H1 (cell line): ENCODE measurements around the gene RILPL2. TPM values are rescaled to one million over a fixed set of nuclear protein-coding genes. Genes with fewer than 3 reads are reported as not detected.

ENCODE experiments used
- CTCF ChIA-PET: fragments of 300-600 bp; sonication (Branson Sonifier 250); formaldehyde crosslinking; loops from one replicate; lab custom pipeline; 2021; ENCODE audit not compliant: partially characterized antibody; lab: Charles Lee
- POLR2A ChIA-PET: fragments of 300-600 bp; sonication (Branson Sonifier 250); formaldehyde crosslinking; loops from one replicate; lab custom pipeline; 2021; ENCODE audit warnings: inconsistent platforms; ENCODE audit not compliant: partially characterized antibody; lab: Charles Lee
- DNase-seq, 2 experiments: peaks; one replicate each; pipeline versions ENCODE4 v3.0.0 to v3.0.0-alpha.2; 2010 to 2022; ENCODE audit warnings: low spot score in 2 of 2, low read depth in 1 of 2, mixed read lengths in 1 of 2
- FAIRE-seq: peaks from 2 replicates; lab custom pipeline; 2011; peaks lifted over from hg19 to GRCh38; lab: Jason Lieb, UNC
- H2AFZ ChIP-seq: 2 replicates; pipeline ENCODE4 v1.8.1; 2012; ENCODE audit warnings: low read length, inconsistent platforms
- H2AK5ac ChIP-seq: 2 replicates; pipeline ENCODE4 v1.6.1; 2013; ENCODE audit warnings: low read depth, low read length
- H2BK120ac ChIP-seq: replicated peaks from 2 replicates; pipeline ENCODE3; 2013; ENCODE audit warnings: low read depth, low read length, inconsistent platforms
- H2BK12ac ChIP-seq: 2 replicates; pipeline ENCODE4 v1.6.1; 2013; ENCODE audit warnings: low read depth, low read length
- H2BK15ac ChIP-seq: 2 replicates; pipeline ENCODE4 v1.6.1; 2013; ENCODE audit warnings: low read length
- H2BK20ac ChIP-seq: 2 replicates; pipeline ENCODE4 v1.6.1; 2013; ENCODE audit warnings: low read length
- H2BK5ac ChIP-seq: 2 replicates; pipeline ENCODE4 v1.6.1; 2013; ENCODE audit warnings: low read depth, low read length
- H3K14ac ChIP-seq: 2 replicates; pipeline ENCODE4 v1.6.1; 2013; ENCODE audit warnings: inconsistent platforms; ENCODE audit not compliant: insufficient read length
- H3K18ac ChIP-seq: 2 replicates; pipeline ENCODE4 v1.6.1; 2013; ENCODE audit warnings: low read length; ENCODE audit errors: extremely low read depth
- H3K23ac ChIP-seq: 2 replicates; pipeline ENCODE4 v1.6.1; 2013; ENCODE audit warnings: inconsistent platforms; ENCODE audit not compliant: insufficient read length
- H3K23me2 ChIP-seq: 2 replicates; pipeline ENCODE4 v1.6.1; 2013; ENCODE audit warnings: low read depth, low read length
- H3K27ac ChIP-seq: 2 replicates; pipeline ENCODE4 v1.6.1; 2011; ENCODE audit warnings: low read depth, low read length, inconsistent platforms
- H3K27me3 ChIP-seq, 4 experiments: replicated peaks in 1 of 4; 1 replicate in 1 of 4; 2 replicates in 3 of 4; pipeline versions ENCODE4 v1.6.1 to v1.8.1; 2011 to 2013; ENCODE audit warnings: low read length in 3 of 4, mild to moderate bottlenecking in 3 of 4, inconsistent platforms in 2 of 4, mixed read lengths in 2 of 4, moderate library complexity in 1 of 4; ENCODE audit not compliant: control insufficient read depth in 3 of 4, insufficient read depth in 3 of 4; ENCODE audit errors: extremely low read depth in 1 of 4
- H3K36me3 ChIP-seq, 4 experiments: 2 replicates each; pipeline versions ENCODE4 v1.6.1 to v1.8.1; 2011 to 2013; ENCODE audit warnings: mild to moderate bottlenecking in 4 of 4, low read length in 3 of 4, moderate library complexity in 2 of 4, control low read depth in 1 of 4, inconsistent platforms in 1 of 4; ENCODE audit not compliant: insufficient read depth in 4 of 4, control insufficient read depth in 2 of 4
- H3K4ac ChIP-seq: replicated peaks from 2 replicates; pipeline ENCODE3; 2013; ENCODE audit warnings: low read length, low read depth, mixed read lengths, inconsistent platforms; ENCODE audit not compliant: insufficient read length
- H3K4me1 ChIP-seq, 4 experiments: replicated peaks in 1 of 4; 1 replicate in 1 of 4; 2 replicates in 3 of 4; pipeline versions ENCODE4 v1.6.1 to v1.8.1; 2011 to 2013; ENCODE audit warnings: low read length in 3 of 4, inconsistent platforms in 2 of 4, mixed read lengths in 1 of 4; ENCODE audit not compliant: insufficient read depth in 4 of 4, control insufficient read depth in 3 of 4
- H3K4me2 ChIP-seq, 2 experiments: 2 replicates each; pipeline versions ENCODE4 v1.6.1 to v1.8.1; 2011 to 2013; ENCODE audit warnings: low read depth in 2 of 2, low read length in 2 of 2, control low read depth in 1 of 2, inconsistent platforms in 1 of 2, mild to moderate bottlenecking in 1 of 2; ENCODE audit not compliant: insufficient read depth in 1 of 2
- H3K4me3 ChIP-seq, 4 experiments: fragments of 200-600, 300-600 bp in 1 of 4; sonication (generic), shearing (Covaris generic), sonication (Bioruptor Twin) in 1 of 4; 2 replicates each; pipeline versions ENCODE4 v1.5.1 to v1.8.1; 2011 to 2016; ENCODE audit warnings: low read length in 4 of 4, low read depth in 3 of 4, control low read depth in 2 of 4, inconsistent platforms in 2 of 4, mild to moderate bottlenecking in 2 of 4, mixed read lengths in 1 of 4, moderate library complexity in 1 of 4; ENCODE audit not compliant: insufficient read depth in 2 of 4; ENCODE audit errors: extremely low read depth in 1 of 4
- H3K56ac ChIP-seq: replicated peaks from 2 replicates; pipeline ENCODE3; 2013; ENCODE audit warnings: low read depth, mild to moderate bottlenecking, mixed read lengths, low read length, inconsistent platforms; ENCODE audit not compliant: insufficient read length
- H3K79me1 ChIP-seq: 2 replicates; pipeline ENCODE4 v1.6.1; 2013; ENCODE audit warnings: low read depth, low read length, control low read depth
- H3K79me2 ChIP-seq, 2 experiments: 2 replicates each; pipeline versions ENCODE4 v1.6.1 to v1.8.1; 2012 to 2013; ENCODE audit warnings: low read length in 2 of 2, mild to moderate bottlenecking in 2 of 2, inconsistent platforms in 1 of 2; ENCODE audit not compliant: insufficient read depth in 2 of 2, control insufficient read depth in 1 of 2
- H3K9ac ChIP-seq, 4 experiments: replicated peaks in 1 of 4; 1 replicate in 1 of 4; 2 replicates in 3 of 4; pipeline versions ENCODE4 v1.6.1 to v1.8.1; 2011 to 2013; ENCODE audit warnings: low read depth in 3 of 4, low read length in 3 of 4, control low read depth in 2 of 4, mild to moderate bottlenecking in 2 of 4, moderate library complexity in 2 of 4, inconsistent platforms in 1 of 4; ENCODE audit errors: extremely low read depth in 1 of 4
- H3K9me3 ChIP-seq, 2 experiments: 2 replicates each; pipeline versions ENCODE4 v1.6.1 to v1.8.1; 2012 to 2013; ENCODE audit warnings: mild to moderate bottlenecking in 2 of 2, moderate library complexity in 2 of 2, control low read depth in 1 of 2, inconsistent platforms in 1 of 2, low read depth in 1 of 2, low read length in 1 of 2, mixed read lengths in 1 of 2; ENCODE audit not compliant: insufficient read depth in 2 of 2
- H4K20me1 ChIP-seq, 2 experiments: replicated peaks in 1 of 2; 2 replicates each; pipeline versions ENCODE3 to v1.8.1; 2011 to 2013; ENCODE audit warnings: inconsistent platforms in 2 of 2, low read length in 2 of 2, mild to moderate bottlenecking in 1 of 2; ENCODE audit not compliant: insufficient read depth in 2 of 2, control insufficient read depth in 1 of 2
- H4K5ac ChIP-seq: 2 replicates; pipeline ENCODE4 v1.6.1; 2013; ENCODE audit warnings: low read length, low read depth, mixed read lengths, inconsistent platforms; ENCODE audit not compliant: insufficient read length
- H4K8ac ChIP-seq: 2 replicates; pipeline ENCODE4 v1.8.0; 2013; ENCODE audit warnings: mild to moderate bottlenecking, moderate library complexity, low read length, inconsistent platforms; ENCODE audit not compliant: insufficient read depth; ENCODE audit errors: extremely low read depth
- H4K91ac ChIP-seq: replicated peaks from 2 replicates; pipeline ENCODE3; 2013; ENCODE audit warnings: low read length, mixed read lengths, inconsistent platforms; ENCODE audit not compliant: insufficient read length
- BACH1 ChIP-seq: IDR thresholded peaks from 2 replicates; pipeline ENCODE4 v1.6.1; 2012; ENCODE audit warnings: low read length, improper control_type of control experiment
- CEBPB ChIP-seq: IDR thresholded peaks from 2 replicates; pipeline ENCODE4 v1.6.1; 2012; ENCODE audit warnings: low read depth, low read length
- CTCF ChIP-seq, 3 experiments: IDR thresholded peaks; 1 replicate in 2 of 3; 2 replicates in 1 of 3; pipeline versions ENCODE4 v1.5.1 to v1.6.1; 2011; ENCODE audit warnings: low read length in 3 of 3, mild to moderate bottlenecking in 3 of 3, inconsistent platforms in 2 of 3, low read depth in 1 of 3, moderate library complexity in 1 of 3; ENCODE audit not compliant: insufficient read depth in 1 of 3; ENCODE audit errors: control extremely low read depth in 1 of 3
- EZH2 ChIP-seq: fragments of 200-600 bp; sonication (generic); IDR thresholded peaks from 2 replicates; pipeline ENCODE4 v1.7.1; 2012; ENCODE audit warnings: low read depth, mild to moderate bottlenecking, moderate library complexity, low read length, inconsistent platforms; ENCODE audit not compliant: severe bottlenecking
- PHF8 ChIP-seq: fragments of 200-600 bp; sonication (generic); conservative IDR thresholded peaks from 2 replicates; pipeline ENCODE4 v1.7.1; 2012; ENCODE audit warnings: low read depth, mild to moderate bottlenecking, inconsistent platforms, low read length, moderate library complexity
- POLR2A ChIP-seq, 2 experiments: IDR thresholded peaks; 1 replicate in 1 of 2; 2 replicates in 1 of 2; pipeline ENCODE4 v1.6.1; 2011; ENCODE audit warnings: low read depth in 2 of 2, low read length in 2 of 2, mild to moderate bottlenecking in 2 of 2; ENCODE audit errors: control extremely low read depth in 1 of 2
- SP2 ChIP-seq: IDR thresholded peaks from 2 replicates; pipeline ENCODE4 v1.6.1; 2012; ENCODE audit warnings: mild to moderate bottlenecking, low read length, inconsistent platforms
- TBP ChIP-seq: IDR thresholded peaks from 2 replicates; pipeline ENCODE4 v1.6.1; 2011; ENCODE audit warnings: low read depth, low read length, improper control_type of control experiment
- WGBS, 2 experiments: shearing (Covaris generic) in 1 of 2; methylation state at CpG; one replicate each; pipeline versions ENCODE4 v1.1.6 to v1.1.7; 2013 to 2015; ENCODE audit warnings: low lambda C conversion rate in 2 of 2, mixed read lengths in 2 of 2, inconsistent platforms in 1 of 2, low coverage in 1 of 2, missing lambda C conversion rate in 1 of 2; ENCODE audit not compliant: insufficient replicate concordance in 2 of 2, insufficient coverage in 1 of 2, insufficient read length in 1 of 2; ENCODE audit errors: extremely low coverage in 1 of 2, missing lambda C conversion rate in 1 of 2; 5-methylcytosine and 5-hydroxymethylcytosine counted together
- polyA plus RNA-seq, 7 experiments: library from polyadenylated mRNA; depleted of rRNA in 3 of 7; stranded (reverse) in 5 of 7; unstranded in 2 of 7; fragments of >200 nt in 5 of 7; fragments of 200-250 nt in 2 of 7; gene quantifications; 1 replicate in 5 of 7; 2 replicates in 1 of 7; 4 replicates in 1 of 7; pipeline versions ENCODE4 v1.2.1 to v1.2.3, GENCODE V29; 2011 to 2013; ENCODE audit warnings: missing spikeins in 2 of 7, mixed read lengths in 2 of 7
- total RNA-seq: library from RNA; stranded (reverse); fragmentation: NEBNext Ultra II Directional; extraction: Animal tissue kit (Norgen Biotek cat#: 25700); gene quantifications from 2 replicates; pipeline ENCODE4 v1.2.1, GENCODE V29; 2021

RILPL2 gene
- total and polyA plus RNA-seq, 2 of the 8 experiments (the other 6 are each of a cell fraction or from before 2014, with no cell fraction given) = 0.77 to 1.4 TPM

- DNase-seq (no peak), FAIRE-seq (no peak)
- Histone ChIP-seq H3K56ac (no peak overlapping the region), H3K14ac (no peak overlapping the region), H2BK5ac (no peak overlapping the region), H4K91ac (no peak overlapping the region), H4K20me1 (no peaks in the 10 kb centered on the region), H4K8ac (no peak overlapping the region), H3K4ac (no peak overlapping the region), H3K4me3 (no peak overlapping the region), H3K4me2 (no peak overlapping the region), H2BK15ac (no peak overlapping the region), H3K23me2 (no peaks in the 10 kb centered on the region), H3K36me3 (peaks cover 0 to 9% (median 2%) of the 10 kb centered on the region in 4 experiments; a peak in 4 of 8 replicates), H3K27ac (no peak overlapping the region), H3K4me1 (no peaks in the 10 kb centered on the region), H3K23ac (no peak overlapping the region), H3K9me3 (no peaks in the 10 kb centered on the region), H3K79me2 (no peaks in the 10 kb centered on the region), H3K18ac (no peak overlapping the region), H2AFZ (no peak overlapping the region), H2BK20ac (no peak overlapping the region), H3K27me3 (no peaks in the 10 kb centered on the region), H2BK120ac (no peak overlapping the region), H2BK12ac (no peak overlapping the region), H3K9ac (no peak overlapping the region), H2AK5ac (no peak overlapping the region), H4K5ac (no peak overlapping the region), H3K79me1 (no peaks in the 10 kb centered on the region)
- ChIA-PET POLR2A (interaction anchor here (0.7 to 1.8 kb wide), 5 partner anchors 13 to 26 kb away, joined by 3 to 5 read pairs (median 3); partner anchors contain the start of gene KMT5A), CTCF (interaction anchor here (0.8 to 2.1 kb wide), 4 partner anchors 9 to 172 kb away, joined by 3 to 12 read pairs (median 6); no protein-coding TSS in a partner anchor)
- WGBS, 2 experiments = 98% methylated on average over 5 of the region's 5 CpGs; no CpG with 5 or more reads in 1 of the 2 experiments
- TF ChIP-seq EZH2 (no peak), CEBPB (no peak), SP2 (no peak), POLR2A (IDR thresholded peaks at IDR 0.05; ENCODE audit: control extremely low read depth in 1 of 2, low read depth in 2 of 2, low read length in 2 of 2) (no peak), TBP (no peak), PHF8 (no peak), CTCF (IDR thresholded peaks at IDR 0.05; ENCODE audit: control extremely low read depth in 1 of 3, insufficient read depth in 1 of 3, low read depth in 1 of 3, low read length in 3 of 3) (no peak), BACH1 (no peak)
Measured at GRCh38 chr12:123410041-123410412, 26.5 kb downstream of the RILPL2 start.
